Astrocyte (in vitro differentiated cells and primary cell): ENCODE results near the gene FMNL1.

Source experiments
- CTCF ChIP-seq: IDR thresholded peaks from 2 replicates; pipeline ENCODE4 v1.5.1; 2011; ENCODE audit warnings: low read depth, mild to moderate bottlenecking, inconsistent platforms, low read length, moderate library complexity; ENCODE audit not compliant: insufficient read depth
- EZH2 ChIP-seq: IDR thresholded peaks from 2 replicates; pipeline ENCODE4 v1.6.1; 2012; ENCODE audit warnings: mild to moderate bottlenecking, low read length, inconsistent platforms; ENCODE audit not compliant: insufficient read depth

- no peak for TF ChIP-seq CTCF
- TF ChIP-seq EZH2 = no peak
Observed at GRCh38 chr17:45190503-45191255, 31.0 kb upstream of the FMNL1 start.
